ENCODE measurements around the gene LSAMP.

Gene LSAMP

DNA sequence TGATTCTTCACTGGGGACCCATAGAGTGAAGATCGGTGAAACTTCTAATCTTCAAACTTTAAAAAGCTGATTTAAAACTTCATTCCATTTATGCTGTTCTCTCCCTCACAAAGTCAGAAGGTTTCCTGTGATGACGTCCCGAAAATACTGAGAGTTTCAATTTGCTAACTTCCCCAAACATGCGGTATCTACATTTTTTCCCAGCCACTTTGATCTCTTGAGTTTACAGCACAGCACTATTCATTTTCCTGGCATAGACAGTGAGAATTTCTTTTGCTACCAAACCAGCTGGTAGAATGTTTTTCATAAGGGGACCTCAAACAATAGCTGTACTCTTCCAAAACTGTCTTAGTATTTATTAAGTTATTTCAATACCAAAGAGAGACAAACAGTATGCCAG lies 156.8 kb downstream of the LSAMP start:
- TF ChIP-seq CTCF (IDR thresholded peaks at IDR 0.05; ENCODE audit: insufficient read depth, low read depth, low read length, missing control alignments): no peak
- no peak overlapping the region for H3K4me3 ChIP-seq (ENCODE audit: low read depth, low read length)

GRCh38 chr3:116285781-116286421 lies 159.4 kb downstream of the LSAMP start:
- TF ChIP-seq CTCF (IDR thresholded peaks at IDR 0.05; ENCODE audit: insufficient read depth, low read depth, low read length, missing control alignments): no peak
- H3K4me3 ChIP-seq (ENCODE audit: low read depth, low read length): no peak overlapping the region
- no peak for DNase-seq (ENCODE audit: low read depth)

More for the DNA sequence above, 156.8 kb downstream of the LSAMP start:
- DNase-seq (ENCODE audit: low read depth): peak; percentile 19

DNA sequence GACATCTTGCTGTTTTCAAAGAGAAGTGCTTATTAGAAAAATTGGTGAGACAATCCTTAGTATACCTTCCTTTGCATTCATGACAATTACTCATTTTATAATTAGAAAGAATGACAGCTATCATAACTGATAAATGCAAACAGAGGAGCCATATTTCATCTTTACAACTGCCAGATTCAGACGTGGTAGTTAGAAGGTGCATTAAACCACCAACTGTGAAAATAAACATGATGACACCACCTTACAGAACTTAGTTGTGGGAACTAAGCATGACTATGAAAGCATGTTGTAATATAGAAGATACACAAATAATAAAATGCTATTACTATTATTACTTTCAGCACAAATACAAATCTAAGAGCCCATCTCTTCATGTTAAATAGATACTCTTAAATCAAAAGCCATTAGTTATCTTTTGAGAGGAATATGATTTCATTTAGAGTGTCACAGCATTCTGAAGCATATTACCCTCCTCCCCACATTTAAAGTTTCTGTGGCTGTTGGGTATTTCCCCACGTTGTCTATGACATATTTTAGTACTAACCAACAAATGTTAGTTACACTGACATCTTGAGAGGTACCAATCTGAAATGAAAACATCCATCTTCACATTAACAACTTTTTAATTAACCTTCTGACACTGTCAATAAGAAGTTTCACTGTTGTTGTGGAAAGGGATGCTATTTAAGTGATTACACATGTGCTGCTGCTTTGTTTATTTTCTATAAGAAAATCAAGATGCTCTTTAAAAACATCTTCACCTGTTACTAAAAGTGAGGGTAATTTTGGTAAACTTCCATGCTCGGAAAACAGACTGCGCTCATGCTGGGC lies 163.8 kb downstream of the LSAMP start:
- peak; percentile 5 for DNase-seq (ENCODE audit: low read depth)
- TF ChIP-seq CTCF (IDR thresholded peaks at IDR 0.05; ENCODE audit: insufficient read depth, low read depth, low read length, missing control alignments): no peak
- no peak overlapping the region for H3K4me3 ChIP-seq (ENCODE audit: low read depth, low read length)

DNA sequence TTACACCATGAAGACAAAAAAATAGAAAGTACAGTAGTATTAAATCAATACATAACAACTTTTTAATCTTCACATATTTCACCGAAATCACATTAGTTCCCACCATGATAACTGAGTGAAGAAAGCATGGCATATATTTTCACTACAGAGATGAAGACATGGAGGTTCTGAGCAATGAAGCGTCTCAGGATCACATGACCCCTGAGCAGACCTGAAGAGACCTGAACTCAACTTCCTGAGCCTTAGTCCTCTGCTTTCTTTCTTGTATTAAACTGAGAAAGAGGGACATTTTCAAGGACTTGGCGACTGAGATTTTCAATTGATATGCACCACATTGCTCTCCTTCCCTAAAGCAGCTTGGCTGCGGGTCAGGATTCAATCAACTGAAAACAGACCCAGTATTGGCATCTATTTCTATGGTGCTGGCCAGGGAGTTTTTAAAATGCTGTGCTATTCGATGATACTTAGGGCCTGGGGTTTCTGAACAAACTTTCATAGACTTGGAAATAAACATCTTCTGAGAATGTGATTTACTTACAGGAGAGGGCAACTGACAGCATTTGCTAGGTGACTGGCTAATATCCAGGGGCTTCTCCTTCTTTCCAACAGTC lies 165.1 kb downstream of the LSAMP start:
- H3K4me3 ChIP-seq (ENCODE audit: low read depth, low read length): no peak overlapping the region
- no peak for TF ChIP-seq CTCF (IDR thresholded peaks at IDR 0.05; ENCODE audit: insufficient read depth, low read depth, low read length, missing control alignments)

GRCh38 chr3:116276675-116277074 lies 168.6 kb downstream of the LSAMP start:
- TF ChIP-seq CTCF (IDR thresholded peaks at IDR 0.05; ENCODE audit: insufficient read depth, low read depth, low read length, missing control alignments): no peak
- DNase-seq (ENCODE audit: low read depth): no peak
- H3K4me3 ChIP-seq (ENCODE audit: low read depth, low read length): no peak overlapping the region

More for the DNA sequence above, 165.1 kb downstream of the LSAMP start:
- DNase-seq (ENCODE audit: low read depth): no peak

DNA sequence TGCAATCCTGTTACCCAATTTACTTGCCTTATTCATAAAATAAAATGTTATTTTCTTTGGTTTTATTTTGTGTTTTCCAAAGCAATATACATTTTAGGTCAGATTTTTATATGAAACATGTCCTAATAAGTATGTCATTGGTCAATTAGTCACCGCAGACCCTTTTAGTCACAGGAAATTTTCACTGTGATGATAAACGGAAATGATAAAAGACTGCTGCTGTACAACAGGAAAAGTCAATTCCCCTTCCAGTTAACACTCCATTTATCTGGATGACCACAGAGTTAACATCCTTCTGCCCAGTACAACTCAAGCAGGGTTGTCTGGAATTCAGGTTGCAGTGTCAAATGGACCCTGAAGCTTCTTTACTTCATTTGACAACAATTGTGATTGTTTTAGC lies 175.2 kb downstream of the LSAMP start:
- TF ChIP-seq CTCF (IDR thresholded peaks at IDR 0.05; ENCODE audit: insufficient read depth, low read depth, low read length, missing control alignments): no peak

More for the DNA sequence above, 175.2 kb downstream of the LSAMP start:
- no peak overlapping the region for H3K4me3 ChIP-seq (ENCODE audit: low read depth, low read length)
- no peak for DNase-seq (ENCODE audit: low read depth)
